ENCODE results near the gene MYO1B.

GRCh38 chr2:191467113-191467512 is 221.9 kb downstream of the MYO1B start:
- TF ChIP-seq CTCF (IDR thresholded peaks at IDR 0.05; ENCODE audit: low read depth, low read length) (no peak), EZH2phosphoT487 (IDR thresholded peaks at IDR 0.05; ENCODE audit: low read depth) (no peak)

All from OCI-LY3 (cell line).